Lower leg skin (tissue), 3 donors: ENCODE results near the gene SLC25A38.

Source experiments
- CTCF ChIP-seq, 3 donors: fragments of 450-650 bp; IDR thresholded peaks; one replicate each; pipeline ENCODE4 v1.5.1; 2016; ENCODE audit warnings: antibody characterized with exemption in 3 of 3, mild to moderate bottlenecking in 3 of 3, moderate library complexity in 2 of 3
- POLR2A ChIP-seq, 2 donors: fragments of 450-650 bp; IDR thresholded peaks; one replicate each; pipeline ENCODE4 v1.6.1; 2016 to 2017; ENCODE audit warnings: antibody characterized with exemption in 2 of 2, mild to moderate bottlenecking in 1 of 2, moderate library complexity in 1 of 2

GRCh38 chr3:39338201-39338600 lies 45.0 kb upstream of the SLC25A38 start:
- TF ChIP-seq CTCF (IDR thresholded peaks at IDR 0.05), result no peak
- no peak for TF ChIP-seq POLR2A (IDR thresholded peaks at IDR 0.05)
